GM23338 (cell line): ENCODE measurements around the gene MCU. TPM values are rescaled to one million over a fixed set of nuclear protein-coding genes. Genes with fewer than 3 reads are reported as not detected.
A peak's percentile ranks its signal among the peaks of the same experiment; 100 is the strongest.

ENCODE experiments used
- ATAC-seq: fragments of 200-7000 bp; cut with Tn5 transposase; 3 replicates; pipeline ENCODE4 v1.9.1; 2020
- DNase-seq: peaks from one replicate; pipeline ENCODE4 v3.0.0-alpha.2; 2015; ENCODE audit warnings: low spot score
- H2AFZ ChIP-seq: fragments of 200-600 bp; sonication (generic); 2 replicates; pipeline ENCODE4 v1.8.0; 2016; ENCODE audit warnings: antibody characterized with exemption, mild to moderate bottlenecking, moderate library complexity
- H3F3A ChIP-seq: fragments of 200-600 bp; sonication (generic); replicated peaks from 2 replicates; pipeline ENCODE4 v1.8.0; 2017; ENCODE audit warnings: antibody characterized with exemption, mixed run types, low read depth
- H3K27ac ChIP-seq: fragments of 200-600 bp; sonication (generic); 2 replicates; pipeline ENCODE4 v1.6.1; 2016; ENCODE audit warnings: low read depth
- H3K27me3 ChIP-seq: fragments of 200-600 bp; sonication (generic); 2 replicates; pipeline ENCODE4 v1.8.0; 2016; ENCODE audit warnings: mild to moderate bottlenecking, mixed run types, moderate library complexity; ENCODE audit not compliant: insufficient read depth
- H3K36me3 ChIP-seq: fragments of 200-600 bp; sonication (generic); 2 replicates; pipeline ENCODE4 v1.8.0; 2016; ENCODE audit warnings: mild to moderate bottlenecking; ENCODE audit not compliant: insufficient read depth
- H3K4me1 ChIP-seq: fragments of 200-600 bp; sonication (generic); 2 replicates; pipeline ENCODE4 v1.8.0; 2016; ENCODE audit warnings: mild to moderate bottlenecking, moderate library complexity; ENCODE audit not compliant: insufficient read depth
- H3K4me2 ChIP-seq: fragments of 200-600 bp; sonication (generic); 2 replicates; pipeline ENCODE4 v1.7.1; 2017; ENCODE audit warnings: mixed run types
- H3K4me3 ChIP-seq: fragments of 200-600 bp; sonication (generic); 2 replicates; pipeline ENCODE4 v1.6.1; 2016; ENCODE audit warnings: mixed run types
- H3K79me2 ChIP-seq: fragments of 200-600 bp; sonication (generic); replicated peaks from 2 replicates; pipeline ENCODE4 v1.8.0; 2017; ENCODE audit warnings: mild to moderate bottlenecking; ENCODE audit not compliant: insufficient read depth
- H3K9me2 ChIP-seq: fragments of 200-600 bp; sonication (generic); 2 replicates; pipeline ENCODE4 v1.8.0; 2017; ENCODE audit not compliant: insufficient read depth
- H4K20me1 ChIP-seq: fragments of 200-600 bp; sonication (generic); replicated peaks from 2 replicates; pipeline ENCODE4 v1.8.0; 2017; ENCODE audit warnings: mild to moderate bottlenecking; ENCODE audit not compliant: insufficient read depth
- H3K27ac Mint-ChIP-seq: 2 replicates; pipeline ENCODE4 v1.8.0; 2020; ENCODE audit warnings: inconsistent platforms, mild to moderate bottlenecking, moderate library complexity, mixed read lengths
- H3K27me3 Mint-ChIP-seq: 3 replicates; pipeline ENCODE4 v1.8.0; 2022; ENCODE audit warnings: low read depth, mild to moderate bottlenecking, moderate library complexity, mixed read lengths, inconsistent platforms; ENCODE audit not compliant: insufficient read depth, poor library complexity
- H3K36me3 Mint-ChIP-seq: 3 replicates; pipeline ENCODE4 v1.8.0; 2021; ENCODE audit warnings: low read depth, mild to moderate bottlenecking, inconsistent platforms, moderate library complexity, mixed read lengths
- H3K4me1 Mint-ChIP-seq: 3 replicates; pipeline ENCODE4 v1.8.0; 2020; ENCODE audit warnings: mild to moderate bottlenecking, inconsistent platforms, mixed read lengths
- H3K4me3 Mint-ChIP-seq: 3 replicates; pipeline ENCODE4 v1.8.0; 2021; ENCODE audit warnings: moderate library complexity, mild to moderate bottlenecking, inconsistent platforms, mixed read lengths
- H3K9me3 Mint-ChIP-seq: 3 replicates; pipeline ENCODE4 v1.8.0; 2020; ENCODE audit warnings: moderate library complexity, mild to moderate bottlenecking, inconsistent platforms, mixed read lengths
- CREB1 ChIP-seq: fragments of 250-450 bp; sonication (Bioruptor Pico); IDR thresholded peaks from 2 replicates; pipeline ENCODE4 v1.5.0; 2020; ENCODE audit warnings: low read depth, mild to moderate bottlenecking, moderate library complexity
- EZH2 ChIP-seq: fragments of 200-600 bp; sonication (generic); IDR thresholded peaks from one replicate; pipeline ENCODE4 v1.8.0; 2017; ENCODE audit warnings: antibody characterized with exemption, mild to moderate bottlenecking, low read depth; ENCODE audit not compliant: unreplicated experiment
- EZH2phosphoT487 ChIP-seq: fragments of 200-600 bp; sonication (generic); IDR thresholded peaks from one replicate; pipeline ENCODE4 v1.8.1; 2018; ENCODE audit warnings: antibody characterized with exemption; ENCODE audit not compliant: unreplicated experiment
- JUNB ChIP-seq: IDR thresholded peaks from one replicate; pipeline ENCODE4 v1.6.1; 2016; ENCODE audit warnings: antibody characterized with exemption; ENCODE audit not compliant: unreplicated experiment
- NANOG ChIP-seq: IDR thresholded peaks from 2 replicates; pipeline ENCODE4 v1.6.1; 2016; ENCODE audit warnings: antibody characterized with exemption, borderline replicate concordance
- POLR2AphosphoS5 ChIP-seq: IDR thresholded peaks from 2 replicates; pipeline ENCODE4 v1.6.1; 2016; ENCODE audit warnings: antibody characterized with exemption, low read depth
- STAT1 ChIP-seq: IDR thresholded peaks from one replicate; pipeline ENCODE4 v1.6.1; 2016; ENCODE audit warnings: antibody characterized with exemption; ENCODE audit not compliant: unreplicated experiment
- ZNF114 ChIP-seq: fragments of 250-450 bp; sonication (Bioruptor Pico); IDR thresholded peaks from 2 replicates; pipeline ENCODE4 v1.5.0; 2020; ENCODE audit warnings: mild to moderate bottlenecking, moderate library complexity
- polyA plus RNA-seq: library from polyadenylated mRNA; unstranded; fragments of >200 nt; fragmentation: Nextera tagmentation; extraction: Ambion mirVana; gene quantifications from 2 replicates; pipeline ENCODE4 v1.2.1, GENCODE V29; 2016
- total RNA-seq: library from RNA; depleted of rRNA; stranded (reverse); fragments of >200 nt; shearing (Covaris generic); gene quantifications from 2 replicates; pipeline ENCODE4 v1.2.3, GENCODE V29; 2014
- TF ChIP-seq, protein P1 (sequence below): IDR thresholded peaks from 2 replicates; pipeline ENCODE4 v1.6.1; 2016; ENCODE audit warnings: antibody characterized with exemption
- TF ChIP-seq, protein P2 (sequence below): IDR thresholded peaks from one replicate; pipeline ENCODE4 v1.6.1; 2018; ENCODE audit warnings: antibody characterized with exemption; ENCODE audit not compliant: unreplicated experiment
- TF ChIP-seq, protein P3 (sequence below): fragments of 250-450 bp; sonication (Bioruptor Pico); IDR thresholded peaks from 2 replicates; pipeline ENCODE4 v1.5.0; 2020; ENCODE audit warnings: mild to moderate bottlenecking, moderate library complexity
- TF ChIP-seq, protein P4 (sequence below), 2 experiments: fragments of 200-600 bp in 1 of 2; sonication (generic) in 1 of 2; conservative IDR thresholded peaks; 2 replicates each; pipeline versions ENCODE4 v1.5.1 to v1.6.1; 2016 to 2017; ENCODE audit warnings: antibody characterized with exemption in 2 of 2, low read depth in 2 of 2, mild to moderate bottlenecking in 2 of 2, moderate library complexity in 1 of 2

Gene MCU
- total and polyA plus RNA-seq, 2 experiments from 2014 or later = 41.8 to 68.2 TPM

DNA sequence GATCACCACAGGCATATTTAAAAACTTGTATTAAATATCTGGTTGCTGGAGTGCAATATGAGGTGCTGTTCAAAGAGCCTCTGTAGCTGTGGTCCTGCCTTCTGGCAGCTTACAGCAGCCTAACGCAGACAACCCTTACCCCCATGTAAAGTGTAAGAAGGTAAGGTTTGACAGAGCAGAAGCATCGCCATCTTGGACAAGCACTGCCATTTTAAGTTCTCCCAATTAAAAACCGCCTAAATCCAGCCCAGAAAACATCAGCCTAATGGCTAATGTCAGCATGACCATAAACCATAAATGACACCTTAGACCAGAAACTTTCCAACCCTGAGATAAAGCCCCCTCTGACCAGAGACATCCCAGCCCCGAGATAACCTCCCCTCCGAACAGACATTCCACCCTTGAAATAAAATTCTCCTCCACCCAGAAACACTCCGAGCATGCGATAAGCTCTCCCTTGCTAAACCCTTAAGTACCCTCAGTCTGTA lies 196.3 kb downstream of the MCU start:
- no peaks in the 10 kb centered on the region for H3K79me2 ChIP-seq
- Mint-ChIP-seq H3K36me3 (peaks cover 46% of the 10 kb centered on the region), H3K27me3 (no peaks in the 10 kb centered on the region), H3K4me3 (peak overlapping the region; percentile 4; the same call in 1 of the 3 replicates), H3K9me3 (peaks cover 4% of the 10 kb centered on the region; the same call in 2 of the 3 replicates), H3K4me1 (peaks cover 41% of the 10 kb centered on the region), H3K27ac (peak overlapping the region; percentile 66; the same call in 1 of the 2 replicates)
- ATAC-seq = no peak
- no peak overlapping the region for H3K4me2 ChIP-seq
- peaks cover 27% of the 10 kb centered on the region for H3K4me1 ChIP-seq
- H3K27ac ChIP-seq = no peak overlapping the region
- no peaks in the 10 kb centered on the region for H3F3A ChIP-seq
- TF ChIP-seq, protein P1, sequence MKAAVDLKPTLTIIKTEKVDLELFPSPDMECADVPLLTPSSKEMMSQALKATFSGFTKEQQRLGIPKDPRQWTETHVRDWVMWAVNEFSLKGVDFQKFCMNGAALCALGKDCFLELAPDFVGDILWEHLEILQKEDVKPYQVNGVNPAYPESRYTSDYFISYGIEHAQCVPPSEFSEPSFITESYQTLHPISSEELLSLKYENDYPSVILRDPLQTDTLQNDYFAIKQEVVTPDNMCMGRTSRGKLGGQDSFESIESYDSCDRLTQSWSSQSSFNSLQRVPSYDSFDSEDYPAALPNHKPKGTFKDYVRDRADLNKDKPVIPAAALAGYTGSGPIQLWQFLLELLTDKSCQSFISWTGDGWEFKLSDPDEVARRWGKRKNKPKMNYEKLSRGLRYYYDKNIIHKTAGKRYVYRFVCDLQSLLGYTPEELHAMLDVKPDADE = no peak
- TF ChIP-seq JUNB = no peak
- TF ChIP-seq, protein P2, sequence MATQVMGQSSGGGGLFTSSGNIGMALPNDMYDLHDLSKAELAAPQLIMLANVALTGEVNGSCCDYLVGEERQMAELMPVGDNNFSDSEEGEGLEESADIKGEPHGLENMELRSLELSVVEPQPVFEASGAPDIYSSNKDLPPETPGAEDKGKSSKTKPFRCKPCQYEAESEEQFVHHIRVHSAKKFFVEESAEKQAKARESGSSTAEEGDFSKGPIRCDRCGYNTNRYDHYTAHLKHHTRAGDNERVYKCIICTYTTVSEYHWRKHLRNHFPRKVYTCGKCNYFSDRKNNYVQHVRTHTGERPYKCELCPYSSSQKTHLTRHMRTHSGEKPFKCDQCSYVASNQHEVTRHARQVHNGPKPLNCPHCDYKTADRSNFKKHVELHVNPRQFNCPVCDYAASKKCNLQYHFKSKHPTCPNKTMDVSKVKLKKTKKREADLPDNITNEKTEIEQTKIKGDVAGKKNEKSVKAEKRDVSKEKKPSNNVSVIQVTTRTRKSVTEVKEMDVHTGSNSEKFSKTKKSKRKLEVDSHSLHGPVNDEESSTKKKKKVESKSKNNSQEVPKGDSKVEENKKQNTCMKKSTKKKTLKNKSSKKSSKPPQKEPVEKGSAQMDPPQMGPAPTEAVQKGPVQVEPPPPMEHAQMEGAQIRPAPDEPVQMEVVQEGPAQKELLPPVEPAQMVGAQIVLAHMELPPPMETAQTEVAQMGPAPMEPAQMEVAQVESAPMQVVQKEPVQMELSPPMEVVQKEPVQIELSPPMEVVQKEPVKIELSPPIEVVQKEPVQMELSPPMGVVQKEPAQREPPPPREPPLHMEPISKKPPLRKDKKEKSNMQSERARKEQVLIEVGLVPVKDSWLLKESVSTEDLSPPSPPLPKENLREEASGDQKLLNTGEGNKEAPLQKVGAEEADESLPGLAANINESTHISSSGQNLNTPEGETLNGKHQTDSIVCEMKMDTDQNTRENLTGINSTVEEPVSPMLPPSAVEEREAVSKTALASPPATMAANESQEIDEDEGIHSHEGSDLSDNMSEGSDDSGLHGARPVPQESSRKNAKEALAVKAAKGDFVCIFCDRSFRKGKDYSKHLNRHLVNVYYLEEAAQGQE = no peak
- no peak for TF ChIP-seq CREB1 (CRISPR knock-in tag)
- no peak for TF ChIP-seq ZNF114 (CRISPR knock-in tag)
- TF ChIP-seq, protein P3, sequence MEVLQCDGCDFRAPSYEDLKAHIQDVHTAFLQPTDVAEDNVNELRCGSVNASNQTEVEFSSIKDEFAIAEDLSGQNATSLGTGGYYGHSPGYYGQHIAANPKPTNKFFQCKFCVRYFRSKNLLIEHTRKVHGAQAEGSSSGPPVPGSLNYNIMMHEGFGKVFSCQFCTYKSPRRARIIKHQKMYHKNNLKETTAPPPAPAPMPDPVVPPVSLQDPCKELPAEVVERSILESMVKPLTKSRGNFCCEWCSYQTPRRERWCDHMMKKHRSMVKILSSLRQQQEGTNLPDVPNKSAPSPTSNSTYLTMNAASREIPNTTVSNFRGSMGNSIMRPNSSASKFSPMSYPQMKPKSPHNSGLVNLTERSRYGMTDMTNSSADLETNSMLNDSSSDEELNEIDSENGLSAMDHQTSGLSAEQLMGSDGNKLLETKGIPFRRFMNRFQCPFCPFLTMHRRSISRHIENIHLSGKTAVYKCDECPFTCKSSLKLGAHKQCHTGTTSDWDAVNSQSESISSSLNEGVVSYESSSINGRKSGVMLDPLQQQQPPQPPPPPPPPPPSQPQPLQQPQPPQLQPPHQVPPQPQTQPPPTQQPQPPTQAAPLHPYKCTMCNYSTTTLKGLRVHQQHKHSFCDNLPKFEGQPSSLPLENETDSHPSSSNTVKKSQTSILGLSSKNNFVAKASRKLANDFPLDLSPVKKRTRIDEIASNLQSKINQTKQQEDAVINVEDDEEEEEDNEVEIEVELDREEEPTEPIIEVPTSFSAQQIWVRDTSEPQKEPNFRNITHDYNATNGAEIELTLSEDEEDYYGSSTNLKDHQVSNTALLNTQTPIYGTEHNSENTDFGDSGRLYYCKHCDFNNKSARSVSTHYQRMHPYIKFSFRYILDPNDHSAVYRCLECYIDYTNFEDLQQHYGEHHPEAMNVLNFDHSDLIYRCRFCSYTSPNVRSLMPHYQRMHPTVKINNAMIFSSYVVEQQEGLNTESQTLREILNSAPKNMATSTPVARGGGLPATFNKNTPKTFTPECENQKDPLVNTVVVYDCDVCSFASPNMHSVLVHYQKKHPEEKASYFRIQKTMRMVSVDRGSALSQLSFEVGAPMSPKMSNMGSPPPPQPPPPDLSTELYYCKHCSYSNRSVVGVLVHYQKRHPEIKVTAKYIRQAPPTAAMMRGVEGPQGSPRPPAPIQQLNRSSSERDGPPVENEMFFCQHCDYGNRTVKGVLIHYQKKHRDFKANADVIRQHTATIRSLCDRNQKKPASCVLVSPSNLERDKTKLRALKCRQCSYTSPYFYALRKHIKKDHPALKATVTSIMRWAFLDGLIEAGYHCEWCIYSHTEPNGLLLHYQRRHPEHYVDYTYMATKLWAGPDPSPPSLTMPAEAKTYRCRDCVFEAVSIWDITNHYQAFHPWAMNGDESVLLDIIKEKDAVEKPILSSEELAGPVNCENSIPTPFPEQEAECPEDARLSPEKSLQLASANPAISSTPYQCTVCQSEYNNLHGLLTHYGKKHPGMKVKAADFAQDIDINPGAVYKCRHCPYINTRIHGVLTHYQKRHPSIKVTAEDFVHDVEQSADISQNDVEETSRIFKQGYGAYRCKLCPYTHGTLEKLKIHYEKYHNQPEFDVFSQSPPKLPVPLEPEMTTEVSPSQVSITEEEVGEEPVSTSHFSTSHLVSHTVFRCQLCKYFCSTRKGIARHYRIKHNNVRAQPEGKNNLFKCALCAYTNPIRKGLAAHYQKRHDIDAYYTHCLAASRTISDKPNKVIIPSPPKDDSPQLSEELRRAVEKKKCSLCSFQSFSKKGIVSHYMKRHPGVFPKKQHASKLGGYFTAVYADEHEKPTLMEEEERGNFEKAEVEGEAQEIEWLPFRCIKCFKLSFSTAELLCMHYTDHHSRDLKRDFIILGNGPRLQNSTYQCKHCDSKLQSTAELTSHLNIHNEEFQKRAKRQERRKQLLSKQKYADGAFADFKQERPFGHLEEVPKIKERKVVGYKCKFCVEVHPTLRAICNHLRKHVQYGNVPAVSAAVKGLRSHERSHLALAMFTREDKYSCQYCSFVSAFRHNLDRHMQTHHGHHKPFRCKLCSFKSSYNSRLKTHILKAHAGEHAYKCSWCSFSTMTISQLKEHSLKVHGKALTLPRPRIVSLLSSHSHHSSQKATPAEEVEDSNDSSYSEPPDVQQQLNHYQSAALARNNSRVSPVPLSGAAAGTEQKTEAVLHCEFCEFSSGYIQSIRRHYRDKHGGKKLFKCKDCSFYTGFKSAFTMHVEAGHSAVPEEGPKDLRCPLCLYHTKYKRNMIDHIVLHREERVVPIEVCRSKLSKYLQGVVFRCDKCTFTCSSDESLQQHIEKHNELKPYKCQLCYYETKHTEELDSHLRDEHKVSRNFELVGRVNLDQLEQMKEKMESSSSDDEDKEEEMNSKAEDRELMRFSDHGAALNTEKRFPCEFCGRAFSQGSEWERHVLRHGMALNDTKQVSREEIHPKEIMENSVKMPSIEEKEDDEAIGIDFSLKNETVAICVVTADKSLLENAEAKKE (CRISPR knock-in tag) = no peak
- no peak for TF ChIP-seq EZH2
- TF ChIP-seq, protein P4, sequence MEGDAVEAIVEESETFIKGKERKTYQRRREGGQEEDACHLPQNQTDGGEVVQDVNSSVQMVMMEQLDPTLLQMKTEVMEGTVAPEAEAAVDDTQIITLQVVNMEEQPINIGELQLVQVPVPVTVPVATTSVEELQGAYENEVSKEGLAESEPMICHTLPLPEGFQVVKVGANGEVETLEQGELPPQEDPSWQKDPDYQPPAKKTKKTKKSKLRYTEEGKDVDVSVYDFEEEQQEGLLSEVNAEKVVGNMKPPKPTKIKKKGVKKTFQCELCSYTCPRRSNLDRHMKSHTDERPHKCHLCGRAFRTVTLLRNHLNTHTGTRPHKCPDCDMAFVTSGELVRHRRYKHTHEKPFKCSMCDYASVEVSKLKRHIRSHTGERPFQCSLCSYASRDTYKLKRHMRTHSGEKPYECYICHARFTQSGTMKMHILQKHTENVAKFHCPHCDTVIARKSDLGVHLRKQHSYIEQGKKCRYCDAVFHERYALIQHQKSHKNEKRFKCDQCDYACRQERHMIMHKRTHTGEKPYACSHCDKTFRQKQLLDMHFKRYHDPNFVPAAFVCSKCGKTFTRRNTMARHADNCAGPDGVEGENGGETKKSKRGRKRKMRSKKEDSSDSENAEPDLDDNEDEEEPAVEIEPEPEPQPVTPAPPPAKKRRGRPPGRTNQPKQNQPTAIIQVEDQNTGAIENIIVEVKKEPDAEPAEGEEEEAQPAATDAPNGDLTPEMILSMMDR (conservative IDR thresholded peaks at IDR 0.05; ENCODE audit: low read depth in 2 of 2) = no peak
- no peak for TF ChIP-seq POLR2AphosphoS5
- no peak for TF ChIP-seq EZH2phosphoT487
- no peak for TF ChIP-seq STAT1
- no peak for TF ChIP-seq NANOG
- H3K4me3 ChIP-seq = no peak overlapping the region
- H4K20me1 ChIP-seq = no peaks in the 10 kb centered on the region
- H3K9me2 ChIP-seq = peaks cover 9% of the 10 kb centered on the region
- H3K27me3 ChIP-seq = no peaks in the 10 kb centered on the region
- no peaks in the 10 kb centered on the region for H3K36me3 ChIP-seq
- no peak for DNase-seq
- H2AFZ ChIP-seq = no peak overlapping the region
